Uterus (tissue), 2 donors: ENCODE data around the gene HOXB8.

Experiments used
- POLR2A ChIP-seq, 2 donors: fragments of 450-650 bp; IDR thresholded peaks; one replicate each; pipeline ENCODE4 v1.6.1; 2016; ENCODE audit warnings: antibody characterized with exemption in 2 of 2, mild to moderate bottlenecking in 1 of 2, moderate library complexity in 1 of 2
- TF ChIP-seq, protein P1 (sequence below), 4 experiments: fragments of 200-600 bp in 2 of 4; fragments of 450-650 bp in 2 of 4; sonication (generic) in 2 of 4; IDR thresholded peaks; one replicate each; pipeline ENCODE4 v1.5.1; 2016 to 2019; ENCODE audit warnings: antibody characterized with exemption in 4 of 4, mild to moderate bottlenecking in 2 of 4, moderate library complexity in 1 of 4

DNA sequence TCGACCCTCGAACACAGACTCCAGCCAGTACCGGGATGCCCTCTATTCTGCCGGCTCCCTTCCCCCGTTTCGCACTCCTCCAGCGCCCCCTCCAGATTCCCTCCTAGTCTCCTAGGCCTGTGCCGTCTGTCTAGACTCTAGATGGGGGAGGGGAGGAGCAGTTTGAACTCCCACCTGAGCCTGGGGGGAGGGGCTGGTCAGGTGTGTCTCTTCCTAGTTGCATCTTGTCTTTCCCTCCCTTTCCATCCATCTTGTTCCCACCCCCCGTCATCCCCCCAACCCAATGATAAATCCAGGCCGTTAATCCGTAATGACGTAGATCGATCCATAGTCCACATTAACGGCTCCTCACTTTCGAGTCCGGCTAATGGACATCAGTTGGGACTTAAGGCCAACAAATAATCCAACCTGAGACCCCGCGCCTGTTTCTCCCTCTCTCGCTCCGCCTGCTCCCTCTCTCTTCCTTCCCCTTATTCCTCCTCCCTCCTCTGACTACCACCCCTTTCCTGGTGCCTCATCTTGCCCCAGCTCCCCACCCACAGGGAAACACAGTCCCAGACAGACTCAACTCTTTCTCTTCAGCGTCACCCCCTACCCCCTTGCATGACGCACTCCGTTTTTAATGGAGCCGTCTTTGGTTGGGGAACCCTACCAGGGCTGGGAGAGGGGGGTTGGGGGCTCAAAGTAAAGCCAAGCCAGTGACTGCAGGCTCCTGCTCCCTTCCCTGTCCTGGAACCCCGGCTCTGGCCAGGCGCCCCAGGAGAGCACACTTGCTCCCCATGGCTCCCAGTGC, 18.2 kb downstream of the HOXB8 start:
- no peak for TF ChIP-seq POLR2A (IDR thresholded peaks at IDR 0.05)
- TF ChIP-seq, protein P1, sequence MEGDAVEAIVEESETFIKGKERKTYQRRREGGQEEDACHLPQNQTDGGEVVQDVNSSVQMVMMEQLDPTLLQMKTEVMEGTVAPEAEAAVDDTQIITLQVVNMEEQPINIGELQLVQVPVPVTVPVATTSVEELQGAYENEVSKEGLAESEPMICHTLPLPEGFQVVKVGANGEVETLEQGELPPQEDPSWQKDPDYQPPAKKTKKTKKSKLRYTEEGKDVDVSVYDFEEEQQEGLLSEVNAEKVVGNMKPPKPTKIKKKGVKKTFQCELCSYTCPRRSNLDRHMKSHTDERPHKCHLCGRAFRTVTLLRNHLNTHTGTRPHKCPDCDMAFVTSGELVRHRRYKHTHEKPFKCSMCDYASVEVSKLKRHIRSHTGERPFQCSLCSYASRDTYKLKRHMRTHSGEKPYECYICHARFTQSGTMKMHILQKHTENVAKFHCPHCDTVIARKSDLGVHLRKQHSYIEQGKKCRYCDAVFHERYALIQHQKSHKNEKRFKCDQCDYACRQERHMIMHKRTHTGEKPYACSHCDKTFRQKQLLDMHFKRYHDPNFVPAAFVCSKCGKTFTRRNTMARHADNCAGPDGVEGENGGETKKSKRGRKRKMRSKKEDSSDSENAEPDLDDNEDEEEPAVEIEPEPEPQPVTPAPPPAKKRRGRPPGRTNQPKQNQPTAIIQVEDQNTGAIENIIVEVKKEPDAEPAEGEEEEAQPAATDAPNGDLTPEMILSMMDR (IDR thresholded peaks at IDR 0.05), result no peak
